HG02678 (cell line): Measurements from ENCODE around the gene TRAT1.
"Not testable (repeated sequence)": the region's sequence is repeated elsewhere in the genome, so short reads cannot be mapped to it uniquely, and the experiment has no call there.

Experiments
- ATAC-seq: cut with Tn5 transposase; IDR thresholded peaks from one replicate; pipeline ENCODE4 v1.9.1; 2021; ENCODE audit warnings: mild to moderate bottlenecking, moderate library complexity; ENCODE audit not compliant: unreplicated experiment

Gene TRAT1, protein sequence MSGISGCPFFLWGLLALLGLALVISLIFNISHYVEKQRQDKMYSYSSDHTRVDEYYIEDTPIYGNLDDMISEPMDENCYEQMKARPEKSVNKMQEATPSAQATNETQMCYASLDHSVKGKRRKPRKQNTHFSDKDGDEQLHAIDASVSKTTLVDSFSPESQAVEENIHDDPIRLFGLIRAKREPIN

DNA sequence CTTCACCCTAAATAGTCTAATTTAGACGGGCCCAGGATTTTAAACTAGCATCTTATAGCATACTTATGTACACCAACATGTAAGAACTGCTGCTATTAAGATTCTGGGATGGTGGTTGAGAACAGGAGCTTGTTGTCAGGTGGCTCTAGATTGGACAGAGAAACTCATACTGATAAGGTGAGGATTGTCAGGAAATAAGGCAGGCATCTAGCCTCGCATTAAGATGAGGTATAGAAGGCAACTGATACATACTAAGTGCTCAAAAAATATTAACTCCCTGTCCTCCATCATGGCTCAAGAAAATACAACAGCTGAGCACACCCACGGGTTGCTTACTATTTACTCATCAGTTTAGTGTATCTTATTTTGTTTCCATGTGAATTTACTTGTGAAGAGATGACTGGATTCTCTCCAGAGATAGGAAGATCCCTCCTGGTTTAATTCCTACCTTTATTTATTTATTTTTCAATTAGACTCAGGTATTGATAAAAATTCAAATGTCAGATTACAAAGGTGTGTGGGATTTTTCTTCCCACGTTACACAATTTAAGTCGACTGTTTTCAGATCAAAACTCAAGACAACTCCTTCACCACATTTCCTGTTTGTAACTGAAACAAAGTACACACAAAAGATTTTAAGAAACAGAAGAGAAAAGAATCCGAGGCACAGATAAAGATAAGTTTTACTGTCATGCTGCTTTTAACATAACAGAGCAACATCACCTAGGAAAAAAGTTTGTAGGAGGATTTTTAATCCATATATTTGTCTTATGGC, at the start of gene TRAT1:
Gene TRAT1 (plus strand): TSS at position 664 of the 775 bp plus-strand sequence. CDS start 142 bp downstream, outside the sequence.
- no peak for ATAC-seq

DNA sequence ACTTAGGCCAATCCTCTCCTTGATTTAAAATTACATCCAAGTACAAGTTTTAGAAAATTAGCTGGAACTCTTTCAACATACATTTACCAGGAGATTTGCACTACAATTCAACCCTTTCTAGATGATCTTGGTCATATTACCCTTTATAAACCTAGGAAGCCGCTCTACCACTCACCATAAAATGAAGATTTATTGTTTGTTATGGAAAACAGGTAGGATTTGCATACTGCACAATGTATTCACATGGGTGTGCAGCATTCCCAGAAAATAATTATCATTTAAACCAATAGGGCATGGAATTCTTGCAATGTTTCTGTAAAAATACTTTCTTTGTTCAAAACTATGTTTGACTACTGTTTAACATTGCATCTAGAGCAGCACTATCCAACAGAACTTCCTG, 46.9 kb upstream of the TRAT1 start:
- no peak for ATAC-seq

DNA sequence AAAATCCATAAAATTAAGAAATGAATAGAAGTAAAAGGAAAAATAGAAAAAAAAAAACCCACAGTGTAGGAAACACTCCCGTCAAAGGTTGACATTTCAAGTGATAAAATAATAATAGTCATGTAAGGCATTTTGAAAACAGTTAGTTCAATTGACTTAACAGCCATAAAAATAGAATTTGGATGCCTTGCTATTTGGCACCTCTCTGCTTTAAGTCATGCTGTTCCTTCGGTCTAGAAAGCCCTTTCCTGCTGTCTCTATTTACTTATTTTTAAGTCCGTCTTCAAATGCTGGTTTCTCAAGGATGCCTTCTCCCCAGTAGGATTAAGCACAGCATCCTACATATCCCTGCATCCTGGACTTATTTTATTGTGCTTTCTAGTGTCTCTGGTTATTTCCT, 43.1 kb upstream of the TRAT1 start:
- ATAC-seq: no peak

DNA sequence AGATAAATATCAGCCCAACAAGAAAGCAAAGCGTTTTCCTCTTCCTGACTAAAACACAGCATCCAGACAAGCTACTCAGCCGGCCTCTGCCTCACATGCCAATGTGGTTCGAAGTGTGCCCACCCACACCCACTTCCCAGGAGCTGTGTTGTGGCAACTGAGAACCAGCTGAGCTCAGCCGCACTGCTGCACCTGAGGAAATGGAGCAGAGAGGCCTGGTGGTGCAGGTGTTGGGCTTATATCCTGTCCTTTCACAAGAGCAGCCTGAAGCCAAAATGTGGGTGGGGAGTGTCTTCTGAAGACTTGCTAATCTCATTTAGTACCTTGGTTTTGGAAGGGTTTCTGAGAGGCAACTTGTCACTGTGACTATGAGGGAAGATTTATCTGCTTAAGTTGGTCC, 42.4 kb upstream of the TRAT1 start:
- ATAC-seq: no peak

DNA sequence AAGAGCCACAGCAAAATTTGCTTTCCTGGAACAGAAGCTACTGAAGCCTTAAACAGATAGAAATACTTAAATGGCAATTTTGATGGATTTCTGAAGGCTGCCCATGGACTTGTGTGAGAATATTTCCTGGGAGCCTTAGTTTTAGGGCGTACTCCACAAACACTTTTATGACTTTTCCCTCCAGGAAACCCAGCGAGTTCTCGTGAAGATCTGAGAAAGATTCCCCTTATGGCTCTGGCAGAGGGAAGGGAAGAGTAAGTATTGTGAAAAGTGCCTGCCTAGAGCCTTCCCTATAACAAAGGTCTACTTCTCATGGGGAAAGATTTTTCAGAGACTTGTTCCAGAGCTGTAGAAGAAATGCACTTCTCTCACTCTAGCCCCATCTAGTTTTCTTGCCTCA, 31.1 kb upstream of the TRAT1 start:
- ATAC-seq: no peak

DNA sequence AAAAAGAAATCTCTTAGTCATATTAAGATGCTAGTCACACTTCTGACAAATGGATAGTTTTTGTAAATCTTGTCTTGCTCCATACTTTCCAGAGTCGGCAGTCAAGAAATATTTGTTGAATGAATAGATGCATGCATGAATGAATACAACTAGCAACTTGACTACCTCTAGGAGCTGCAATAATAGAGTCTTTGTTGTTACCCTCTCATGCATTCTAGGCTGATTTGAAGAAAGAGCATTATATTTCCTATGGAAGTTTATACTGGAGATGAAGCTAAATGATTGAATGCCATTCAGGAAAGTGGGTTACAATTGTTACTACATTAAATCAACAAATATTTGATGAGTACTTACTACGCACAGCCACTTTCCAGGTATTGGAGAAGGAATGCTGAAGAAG, 18.1 kb upstream of the TRAT1 start:
- no peak for ATAC-seq

DNA sequence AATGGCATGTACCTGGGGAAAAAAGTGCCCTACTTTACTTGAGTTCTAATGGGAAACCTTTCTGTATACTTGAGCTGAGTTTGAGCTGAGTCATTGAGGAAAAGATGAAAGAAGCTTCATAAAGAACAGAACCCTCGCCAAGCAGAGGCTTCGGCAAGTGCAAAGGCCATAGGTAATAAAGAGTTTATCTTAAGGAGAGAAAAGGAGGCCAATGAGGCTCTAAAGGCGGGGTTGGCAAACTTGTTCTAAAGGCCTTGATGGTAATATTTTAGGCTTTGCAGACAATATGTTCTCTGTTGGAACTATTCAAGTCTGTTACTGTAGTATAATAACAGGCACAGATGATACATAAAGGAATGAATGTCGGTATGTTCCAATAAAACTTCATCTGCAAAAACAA, 17.6 kb upstream of the TRAT1 start:
- ATAC-seq: no peak

DNA sequence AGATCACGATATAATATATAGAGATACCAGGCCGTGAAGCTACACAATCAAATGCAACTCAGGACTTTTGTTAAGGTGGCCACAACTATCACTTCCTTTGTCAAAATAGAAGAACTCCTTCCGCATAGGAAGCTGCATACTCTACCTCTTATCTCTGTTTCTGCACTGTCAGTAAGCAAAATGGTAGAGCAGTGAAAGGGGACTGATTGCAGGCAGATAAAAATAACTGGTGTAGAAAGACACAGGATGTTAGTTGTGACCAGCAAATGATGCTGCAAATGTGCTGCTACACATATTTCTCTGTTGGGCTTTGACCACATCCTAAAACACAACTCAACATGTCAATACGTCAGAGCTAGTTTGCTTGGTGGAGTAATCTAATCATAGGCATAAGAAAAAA, 16.3 kb upstream of the TRAT1 start:
- ATAC-seq: no peak

DNA sequence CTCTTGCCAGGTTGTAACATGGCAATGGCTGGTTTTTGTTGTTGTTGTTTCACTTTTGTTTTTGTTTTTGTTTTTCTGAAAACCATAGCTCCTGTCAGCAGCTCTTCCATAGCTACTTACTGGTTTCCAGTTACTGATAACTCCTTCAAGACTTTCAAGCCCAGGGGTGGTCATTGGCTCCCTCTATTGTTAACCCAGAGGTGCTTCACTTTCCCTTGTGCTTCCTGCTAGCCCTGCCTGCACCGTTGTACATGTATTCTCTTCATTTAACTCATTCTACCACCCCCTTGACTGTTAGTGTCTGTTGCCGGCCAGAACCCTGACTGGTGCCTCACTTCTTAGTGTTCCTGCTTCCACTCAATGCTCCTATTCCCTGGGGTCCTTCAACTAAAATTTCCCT, 4.2 kb upstream of the TRAT1 start:
- peak; percentile 63 for ATAC-seq

DNA sequence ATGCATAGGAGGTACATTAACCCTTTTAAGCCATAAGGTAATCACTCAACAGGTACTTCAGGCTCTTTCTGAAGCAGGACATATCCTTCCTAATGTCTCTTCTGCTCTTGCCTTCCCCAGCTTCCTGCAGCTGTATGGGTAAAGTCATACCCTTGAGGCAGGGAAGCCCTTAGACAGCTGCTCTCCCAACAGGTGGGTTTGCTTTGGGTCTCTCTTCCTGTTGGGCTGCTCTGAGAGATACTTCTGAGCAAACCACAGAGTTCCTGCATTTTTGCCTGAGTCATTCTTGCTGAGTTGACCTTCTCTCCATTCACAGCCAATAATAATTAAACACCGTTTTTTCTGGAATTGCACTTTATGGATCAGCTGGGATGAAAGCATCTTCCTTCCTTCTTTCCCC, 2.0 kb upstream of the TRAT1 start:
- no peak for ATAC-seq

DNA sequence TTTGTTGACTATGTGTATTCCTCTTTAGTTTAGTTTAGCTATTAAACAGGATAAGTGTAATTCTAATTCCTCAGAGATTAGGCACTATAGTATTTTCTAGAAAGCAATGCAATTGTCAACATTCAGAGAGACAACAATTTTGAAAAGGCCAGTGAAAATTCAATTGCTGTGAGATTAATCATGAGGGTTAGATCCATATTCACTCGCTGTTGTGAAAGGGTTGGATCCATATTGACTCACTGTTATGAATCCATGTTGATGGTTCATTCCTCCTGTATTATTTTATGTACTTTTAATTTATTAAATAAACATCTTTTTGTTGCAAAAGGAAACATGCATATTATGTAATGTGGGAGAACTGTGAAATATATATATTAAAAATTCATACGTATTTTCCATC, 641 bp downstream of the TRAT1 start:
- ATAC-seq: no peak

DNA sequence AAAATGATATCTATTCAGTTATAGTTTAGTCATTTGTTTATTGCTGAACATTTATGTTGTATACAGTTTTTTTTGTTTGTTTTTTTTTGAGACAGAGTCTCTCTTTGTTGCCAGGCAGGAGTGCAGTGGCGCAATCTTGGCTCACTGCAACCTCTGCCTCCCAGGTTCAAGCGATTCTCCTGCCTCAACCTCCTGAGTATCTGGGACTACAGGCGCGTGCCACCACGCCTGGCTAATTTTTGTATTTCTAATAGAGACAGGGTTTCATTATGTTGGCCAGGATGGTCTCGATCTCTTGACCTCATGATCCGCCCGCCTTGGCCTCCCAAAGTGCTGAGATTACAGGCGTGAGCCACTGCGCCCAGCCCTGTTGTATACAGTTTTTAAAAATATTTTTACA, 1.2 kb downstream of the TRAT1 start:
- ATAC-seq: not testable (repeated sequence)

DNA sequence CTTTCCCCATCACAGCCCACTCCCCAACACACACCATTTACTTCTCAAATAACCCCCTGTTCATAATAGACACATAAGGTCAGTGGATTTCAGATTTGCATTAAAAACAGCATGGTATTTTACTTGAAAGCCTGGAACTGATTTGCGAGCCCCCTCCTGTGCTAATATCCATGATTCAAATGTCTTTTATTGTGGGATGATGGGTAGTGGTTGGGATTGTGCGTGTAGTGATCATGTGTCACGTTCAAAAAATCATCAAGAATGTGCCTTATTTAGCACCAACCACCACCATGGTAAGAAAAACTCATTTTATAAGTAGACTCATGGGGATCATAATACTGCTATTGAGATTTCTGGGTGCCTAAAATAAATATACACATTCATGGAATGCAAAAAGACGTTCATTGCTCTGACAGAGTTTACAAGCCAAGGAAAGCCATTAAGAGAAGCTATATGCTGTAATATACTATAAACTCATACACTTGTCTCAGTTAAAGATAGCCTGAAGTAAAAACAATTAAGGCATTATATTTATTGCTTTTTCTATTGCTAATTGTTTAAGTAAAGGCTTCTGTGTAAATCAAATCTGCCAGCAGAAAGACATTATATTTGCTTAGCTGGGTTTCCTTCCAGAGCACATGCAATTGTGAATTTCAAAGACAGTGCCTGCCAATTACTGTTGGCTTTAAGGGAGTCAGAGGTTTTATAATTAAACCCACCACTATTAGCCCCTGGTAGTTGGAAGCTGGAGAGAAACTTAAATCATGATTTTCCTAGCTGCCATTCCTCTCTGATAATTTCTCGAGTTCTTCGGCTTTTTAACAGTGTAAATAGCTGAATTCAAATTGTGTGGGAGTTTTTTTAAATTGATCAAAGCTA, 4.0 kb downstream of the TRAT1 start:
- no peak for ATAC-seq

DNA sequence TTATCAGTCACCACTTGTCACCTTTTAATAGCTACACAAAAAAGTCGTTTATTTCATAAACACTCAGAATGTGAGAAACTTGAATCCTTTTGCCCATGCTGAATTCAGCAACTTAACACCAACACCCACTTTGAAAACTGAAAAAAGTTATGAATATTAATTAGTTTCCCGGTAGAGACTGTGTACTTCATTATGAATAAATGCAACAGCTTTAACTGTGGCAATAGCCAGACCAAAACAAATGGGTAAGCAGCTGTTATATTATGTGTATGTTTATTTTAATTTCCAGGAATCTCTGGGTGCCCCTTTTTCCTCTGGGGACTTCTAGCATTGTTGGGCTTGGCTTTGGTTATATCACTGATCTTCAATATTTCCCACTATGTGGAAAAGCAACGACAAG, 7.8 kb downstream of the TRAT1 start:
- ATAC-seq: no peak

DNA sequence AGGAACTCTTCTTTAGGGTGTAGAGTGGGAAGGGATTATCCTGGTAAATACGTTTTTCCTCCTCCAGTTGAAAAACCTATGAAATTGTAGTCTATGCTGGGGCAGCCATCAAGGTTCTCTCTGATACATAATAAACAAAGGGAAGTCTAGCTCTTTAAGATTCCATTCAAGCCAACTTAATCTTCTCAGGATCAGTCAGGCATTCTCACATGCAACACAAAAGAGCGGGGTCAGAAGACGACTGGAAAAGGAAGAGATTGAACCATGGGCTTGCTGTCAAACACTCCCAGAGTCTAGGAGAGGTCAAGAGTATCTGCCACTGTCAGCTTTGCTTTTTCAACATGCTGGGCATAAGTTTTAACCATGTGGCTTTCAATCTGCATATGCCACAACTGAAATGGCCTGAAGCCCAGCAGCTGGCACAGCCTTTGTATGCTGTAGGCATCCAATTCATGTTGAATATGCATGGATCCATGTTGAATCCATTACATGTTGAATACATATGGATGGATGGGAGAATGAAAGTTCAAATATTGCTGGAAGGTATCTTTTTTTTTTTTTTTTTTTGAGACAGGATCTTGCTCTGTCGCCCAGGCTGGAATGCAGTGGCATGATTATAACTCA, 8.5 kb downstream of the TRAT1 start:
- no peak for ATAC-seq

DNA sequence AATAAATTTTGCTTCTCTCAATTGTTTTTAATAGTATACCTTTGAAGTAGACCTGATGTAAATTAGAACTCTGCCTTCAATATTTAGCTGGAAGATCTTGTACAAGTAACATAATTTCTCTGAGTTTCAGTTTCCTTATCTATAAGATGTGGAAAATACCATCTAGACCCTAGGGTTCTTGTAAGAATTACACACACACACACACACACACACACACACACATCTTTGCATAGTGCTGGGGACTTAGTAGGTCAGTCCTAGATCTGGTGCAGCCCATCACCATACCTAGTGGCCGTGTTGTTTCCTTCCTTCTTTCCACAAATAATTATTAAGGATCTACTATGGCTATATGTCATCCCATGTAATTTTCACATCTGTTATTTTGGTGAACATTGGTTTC, 11.0 kb downstream of the TRAT1 start:
- no peak for ATAC-seq

DNA sequence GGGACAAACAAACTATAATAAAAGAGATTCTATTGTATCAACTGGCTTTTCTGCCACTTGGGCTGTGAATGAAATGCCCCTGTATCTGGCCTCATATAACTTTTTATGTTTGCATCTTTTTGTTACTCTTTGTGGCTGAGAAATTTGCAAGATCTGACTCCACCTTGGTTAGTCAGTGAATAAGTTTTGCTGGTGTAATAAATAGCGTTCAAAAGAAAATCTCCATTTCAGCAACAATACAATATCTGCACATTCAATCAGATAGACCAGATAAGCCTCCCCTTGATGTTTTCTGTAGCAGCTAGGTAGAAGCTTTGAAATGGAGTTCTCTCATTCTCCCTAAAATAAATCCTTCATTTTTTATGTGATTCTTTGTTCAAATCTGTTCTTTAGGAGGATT, 12.0 kb downstream of the TRAT1 start:
- ATAC-seq: no peak

DNA sequence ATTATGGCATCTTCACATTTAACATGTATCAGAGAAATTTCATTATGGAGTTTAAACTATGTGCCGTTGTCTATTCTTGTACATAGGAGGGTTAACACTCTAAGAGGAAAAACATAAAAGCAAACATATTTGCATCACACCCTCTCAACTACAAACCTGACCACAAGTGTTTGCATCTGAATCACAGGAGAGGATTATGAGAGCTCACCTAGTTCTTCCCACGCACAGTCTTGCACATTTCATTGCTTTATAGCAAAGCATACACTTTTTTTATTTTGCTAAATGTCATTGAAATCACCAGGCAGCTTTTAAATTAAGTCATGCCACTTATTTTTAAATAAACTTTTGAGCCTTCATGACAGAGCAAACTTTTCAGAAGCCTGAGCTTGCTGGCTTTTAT, 12.5 kb downstream of the TRAT1 start:
- no peak for ATAC-seq

DNA sequence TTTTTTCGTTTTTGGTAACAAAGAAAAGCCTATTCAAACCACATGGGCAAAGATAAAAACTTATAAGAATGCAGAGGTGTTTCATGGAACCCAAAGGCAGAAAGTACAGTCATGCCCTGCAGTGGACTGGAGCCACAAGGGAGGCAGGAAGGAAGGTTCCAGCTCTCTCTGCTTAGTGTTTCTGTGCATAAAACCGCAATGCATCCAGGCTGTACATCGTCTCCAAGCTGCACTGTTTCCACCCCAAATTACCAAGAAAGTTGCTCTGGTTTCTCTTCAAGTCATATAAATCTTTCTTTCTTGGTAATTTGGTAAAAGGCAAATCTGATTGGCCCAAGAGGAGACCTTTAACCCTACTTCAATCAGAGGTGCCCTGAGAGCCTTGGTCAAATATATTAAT, 15.8 kb downstream of the TRAT1 start:
- no peak for ATAC-seq

DNA sequence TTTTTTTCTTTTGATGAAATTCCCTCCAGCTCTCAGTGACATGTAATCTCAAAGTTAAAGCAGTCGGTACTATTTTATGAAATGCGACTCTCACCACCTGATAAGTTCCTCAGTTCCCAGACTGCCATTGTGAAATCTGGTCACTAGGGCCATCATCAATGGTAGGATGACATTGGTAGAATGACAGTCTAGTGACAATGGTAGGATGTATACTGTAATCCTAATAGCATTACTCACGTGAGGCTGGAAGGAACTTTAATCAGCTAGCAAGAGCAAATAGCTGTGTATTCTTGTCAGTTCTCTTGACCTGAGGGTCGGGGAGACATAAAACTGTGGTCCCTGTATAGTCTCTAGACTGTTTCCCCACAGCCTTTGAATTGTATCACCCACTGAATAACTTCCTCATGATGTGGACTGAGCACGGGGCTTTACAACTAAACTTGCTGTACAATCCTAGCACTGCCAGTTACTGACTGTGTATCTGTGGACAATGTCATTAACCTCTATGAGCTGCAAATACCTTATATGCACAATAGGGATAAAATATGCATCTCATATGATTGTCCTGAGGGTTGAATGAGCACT, 23.2 kb downstream of the TRAT1 start:
- ATAC-seq: no peak

DNA sequence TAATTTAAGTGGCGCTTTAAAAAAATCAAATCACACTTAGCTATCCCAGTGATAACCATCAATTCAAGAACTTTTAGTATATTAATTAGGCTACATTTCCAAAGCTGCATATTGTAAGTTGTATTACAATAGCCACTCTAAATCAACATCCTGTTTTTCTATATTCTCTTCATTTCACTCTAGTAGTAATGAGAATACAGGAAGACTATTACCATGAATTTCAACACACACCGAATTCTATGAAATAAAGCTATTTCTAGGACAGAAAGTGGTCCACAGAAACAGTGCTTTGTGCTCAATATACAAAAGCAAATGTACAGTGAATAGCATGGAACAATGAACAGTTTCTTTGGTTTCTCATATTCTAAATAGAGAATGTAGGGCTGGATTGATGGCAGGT, 24.6 kb downstream of the TRAT1 start:
- no peak for ATAC-seq
